GM19240 (cell line): ENCODE results near the gene B2M.
"Not testable (repeated sequence)": the region's sequence is repeated elsewhere in the genome, so short reads cannot be mapped to it uniquely, and the experiment has no call there.

Experiments used
- DNase-seq: peaks from one replicate; pipeline ENCODE4 v3.0.0; 2011; ENCODE audit warnings: low spot score; ENCODE audit not compliant: insufficient read length

The B2M gene

GRCh38 chr15:44722011-44722410, 10.7 kb downstream of the B2M start:
- no peak for DNase-seq

GRCh38 chr15:44726136-44726535, 14.8 kb downstream of the B2M start:
- no peak for DNase-seq

GRCh38 chr15:44726568-44727484, 15.5 kb downstream of the B2M start:
- no peak for DNase-seq

DNA sequence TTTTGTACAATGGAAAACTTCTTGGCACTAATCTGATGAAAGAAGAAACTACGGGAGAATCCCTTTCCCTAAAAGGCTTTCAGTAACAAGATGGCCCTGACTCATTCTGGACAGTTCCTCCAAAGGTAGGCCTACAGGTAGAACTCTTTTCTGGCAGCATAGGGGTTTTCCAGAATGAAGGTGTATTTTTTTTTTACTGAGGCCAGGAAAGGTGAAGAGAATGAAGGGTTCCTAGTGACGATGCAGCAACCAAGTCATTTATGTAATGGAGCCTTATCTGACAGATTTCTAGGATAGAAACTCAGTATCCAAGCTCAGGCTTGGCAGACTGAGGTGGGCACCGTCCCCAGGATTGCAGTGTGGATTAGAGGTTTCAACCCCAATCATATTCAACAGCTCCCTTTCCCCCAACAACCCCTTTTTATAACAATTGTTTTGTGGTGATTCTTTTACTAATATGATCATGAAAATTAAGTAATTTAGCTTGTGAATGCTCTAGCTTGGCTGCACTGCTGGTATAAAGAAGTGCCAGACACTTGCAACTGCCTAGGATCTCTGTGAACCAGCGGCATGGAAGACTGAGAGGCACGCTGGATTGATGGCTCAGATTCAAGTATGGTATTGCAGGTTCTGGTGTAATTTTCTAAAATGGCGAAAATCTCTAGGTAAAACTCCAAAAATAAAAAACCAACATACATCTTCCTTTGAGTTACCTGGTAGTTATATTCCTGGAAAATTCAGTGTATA, 16.3 kb downstream of the B2M start:
- DNase-seq: no peak

DNA sequence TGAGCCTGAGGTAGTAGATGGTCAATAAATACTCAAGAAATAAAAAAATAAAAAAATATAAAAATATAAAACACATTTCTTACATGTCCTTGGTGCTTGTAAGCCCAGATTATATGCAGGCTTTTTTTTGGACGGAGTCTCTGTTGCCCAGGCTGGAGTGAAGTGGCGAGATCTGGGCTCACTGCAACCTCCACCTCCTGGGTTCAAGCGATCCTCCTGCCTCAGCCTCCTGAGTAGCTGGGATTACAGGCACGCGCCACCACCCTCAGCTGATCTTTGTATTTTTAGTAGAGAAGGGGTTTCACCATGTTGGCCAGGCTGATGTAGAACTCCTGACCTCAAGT, 16.9 kb downstream of the B2M start:
- not testable (repeated sequence) for DNase-seq

- DNase-seq: no peak
These were observed 17.5 kb downstream of the B2M start for GRCh38 chr15:44728576-44729407.

- DNase-seq: no peak
These were observed 18.3 kb downstream of the B2M start for GRCh38 chr15:44729408-44730127.

- no peak for DNase-seq
These were observed 23.6 kb downstream of the B2M start for GRCh38 chr15:44734839-44735481.

DNA sequence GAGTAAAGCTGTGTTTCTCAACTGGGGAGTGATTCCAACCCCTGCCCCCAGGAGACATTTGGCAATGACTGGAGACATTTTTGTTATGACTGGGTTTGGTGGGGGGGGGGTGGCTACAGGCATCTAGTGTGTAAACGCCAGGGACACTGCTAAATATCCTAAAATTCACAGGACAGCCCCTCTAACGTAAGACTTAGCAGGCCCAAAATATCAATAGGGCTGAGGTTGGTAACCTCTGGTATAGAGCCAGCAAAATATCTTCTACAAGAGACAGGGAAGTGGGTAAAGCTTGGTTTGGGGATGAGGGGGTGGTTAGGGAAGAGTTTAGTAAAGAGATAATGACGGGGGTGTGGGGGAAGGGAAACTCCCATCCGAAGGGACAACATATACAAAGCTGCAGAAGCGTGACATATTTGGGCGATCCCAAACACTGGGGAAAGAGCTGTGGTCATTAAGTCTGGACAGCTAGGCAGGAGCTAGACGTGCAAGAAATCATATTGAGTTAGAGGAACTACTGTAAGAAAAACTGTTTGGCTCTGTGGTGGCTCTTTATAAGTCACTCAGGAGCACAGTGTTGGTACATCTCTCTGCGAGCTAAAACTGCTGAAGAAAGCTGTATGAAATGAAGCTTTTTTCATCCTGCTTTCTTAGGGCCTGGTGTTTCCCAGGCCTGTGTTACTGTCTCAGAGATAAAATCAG, 24.3 kb downstream of the B2M start:
- no peak for DNase-seq

GRCh38 chr15:44736181-44736765, 25.0 kb downstream of the B2M start, which contains the start of gene TRIM69:
Gene TRIM69 (plus strand): TSS chr15:44736528. CDS start chr15:44736705, 177 bp downstream.
- no peak for DNase-seq

DNA sequence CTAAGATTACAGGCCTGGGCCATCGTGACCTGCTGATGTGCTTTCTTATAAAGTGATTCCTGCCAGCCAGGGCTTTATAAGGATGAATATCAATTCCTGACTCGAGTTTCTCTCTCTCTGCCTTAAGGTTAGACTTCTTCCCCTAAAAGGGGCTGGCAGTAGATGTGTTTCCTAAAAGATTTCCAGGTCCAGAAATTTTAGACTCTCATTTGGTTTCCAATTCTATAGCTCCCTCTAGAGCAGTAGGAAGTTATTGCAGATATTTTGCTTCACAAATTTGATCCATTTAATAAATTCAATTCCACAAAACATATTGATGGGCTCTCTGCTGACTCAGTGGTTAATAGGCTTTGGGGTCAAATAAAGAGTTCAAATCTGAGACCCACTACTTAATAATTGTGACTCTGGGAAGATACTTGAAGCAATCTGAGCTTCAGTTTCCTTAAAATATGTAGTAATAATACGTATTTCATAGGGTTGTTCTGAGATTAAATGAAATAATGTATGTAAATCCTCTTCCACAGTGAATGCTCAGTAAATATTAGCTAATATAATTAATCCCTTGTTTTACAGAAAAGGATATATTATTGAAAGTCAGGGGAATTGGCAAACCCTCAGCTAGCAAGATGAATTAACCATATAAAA, 27.1 kb downstream of the B2M start:
- no peak for DNase-seq

GRCh38 chr15:44739222-44739847, 28.0 kb downstream of the B2M start:
- not testable (repeated sequence) for DNase-seq

- not testable (repeated sequence) for DNase-seq
These were observed 32.1 kb downstream of the B2M start for GRCh38 chr15:44743454-44743853.

GRCh38 chr15:44753345-44753744, 42.0 kb downstream of the B2M start:
- DNase-seq: no peak

GRCh38 chr15:44763187-44763586, 51.9 kb downstream of the B2M start:
- DNase-seq: no peak

- DNase-seq: no peak
These were observed 52.5 kb downstream of the B2M start for GRCh38 chr15:44763848-44764247.

DNA sequence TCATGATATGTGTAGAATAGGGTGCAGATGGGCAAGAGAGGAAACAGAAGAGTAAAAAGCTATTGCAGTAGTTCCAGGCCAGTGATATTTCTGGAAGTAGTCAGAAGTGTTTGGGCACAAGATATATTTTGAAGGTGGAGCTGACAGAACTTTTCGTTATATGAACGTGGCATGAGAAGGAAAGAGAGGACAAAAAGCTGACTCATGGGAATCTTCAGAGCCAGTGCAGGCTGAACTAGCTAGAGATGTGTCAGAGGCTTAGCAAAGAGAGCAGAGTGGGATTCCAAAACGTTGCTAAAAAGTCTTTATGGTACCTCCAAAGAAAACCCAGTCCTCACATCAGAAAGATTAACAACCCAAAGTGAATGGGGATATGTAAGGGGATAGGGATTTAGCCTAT, 53.7 kb downstream of the B2M start:
- no peak for DNase-seq
